Measurements from ENCODE around the gene MAP7.
"Not testable (repeated sequence)": the region's sequence is repeated elsewhere in the genome, so short reads cannot be mapped to it uniquely, and the experiment has no call there.

- not testable (repeated sequence) for TF ChIP-seq CBX8 (IDR thresholded peaks at IDR 0.05); USF2 (IDR thresholded peaks at IDR 0.05); POLR2A (IDR thresholded peaks at IDR 0.05; ENCODE audit: low read length); RAD21 (conservative IDR thresholded peaks at IDR 0.05 in 1 of 2, IDR thresholded peaks at IDR 0.05 in 1 of 2); MAZ (IDR thresholded peaks at IDR 0.05; ENCODE audit: borderline replicate concordance, low read depth, low read length); KDM5A (IDR thresholded peaks at IDR 0.05); CBX2 (IDR thresholded peaks at IDR 0.05; ENCODE audit: borderline replicate concordance, low read depth); PBX3 (IDR thresholded peaks at IDR 0.05); EP300 (IDR thresholded peaks at IDR 0.05); RFX5 (IDR thresholded peaks at IDR 0.05); CEBPB (IDR thresholded peaks at IDR 0.05); CHD4 (IDR thresholded peaks at IDR 0.05; ENCODE audit: borderline replicate concordance)
- TF ChIP-seq, protein P1, sequence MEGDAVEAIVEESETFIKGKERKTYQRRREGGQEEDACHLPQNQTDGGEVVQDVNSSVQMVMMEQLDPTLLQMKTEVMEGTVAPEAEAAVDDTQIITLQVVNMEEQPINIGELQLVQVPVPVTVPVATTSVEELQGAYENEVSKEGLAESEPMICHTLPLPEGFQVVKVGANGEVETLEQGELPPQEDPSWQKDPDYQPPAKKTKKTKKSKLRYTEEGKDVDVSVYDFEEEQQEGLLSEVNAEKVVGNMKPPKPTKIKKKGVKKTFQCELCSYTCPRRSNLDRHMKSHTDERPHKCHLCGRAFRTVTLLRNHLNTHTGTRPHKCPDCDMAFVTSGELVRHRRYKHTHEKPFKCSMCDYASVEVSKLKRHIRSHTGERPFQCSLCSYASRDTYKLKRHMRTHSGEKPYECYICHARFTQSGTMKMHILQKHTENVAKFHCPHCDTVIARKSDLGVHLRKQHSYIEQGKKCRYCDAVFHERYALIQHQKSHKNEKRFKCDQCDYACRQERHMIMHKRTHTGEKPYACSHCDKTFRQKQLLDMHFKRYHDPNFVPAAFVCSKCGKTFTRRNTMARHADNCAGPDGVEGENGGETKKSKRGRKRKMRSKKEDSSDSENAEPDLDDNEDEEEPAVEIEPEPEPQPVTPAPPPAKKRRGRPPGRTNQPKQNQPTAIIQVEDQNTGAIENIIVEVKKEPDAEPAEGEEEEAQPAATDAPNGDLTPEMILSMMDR (IDR thresholded peaks at IDR 0.05), result not testable (repeated sequence)
- TF ChIP-seq, protein P2, sequence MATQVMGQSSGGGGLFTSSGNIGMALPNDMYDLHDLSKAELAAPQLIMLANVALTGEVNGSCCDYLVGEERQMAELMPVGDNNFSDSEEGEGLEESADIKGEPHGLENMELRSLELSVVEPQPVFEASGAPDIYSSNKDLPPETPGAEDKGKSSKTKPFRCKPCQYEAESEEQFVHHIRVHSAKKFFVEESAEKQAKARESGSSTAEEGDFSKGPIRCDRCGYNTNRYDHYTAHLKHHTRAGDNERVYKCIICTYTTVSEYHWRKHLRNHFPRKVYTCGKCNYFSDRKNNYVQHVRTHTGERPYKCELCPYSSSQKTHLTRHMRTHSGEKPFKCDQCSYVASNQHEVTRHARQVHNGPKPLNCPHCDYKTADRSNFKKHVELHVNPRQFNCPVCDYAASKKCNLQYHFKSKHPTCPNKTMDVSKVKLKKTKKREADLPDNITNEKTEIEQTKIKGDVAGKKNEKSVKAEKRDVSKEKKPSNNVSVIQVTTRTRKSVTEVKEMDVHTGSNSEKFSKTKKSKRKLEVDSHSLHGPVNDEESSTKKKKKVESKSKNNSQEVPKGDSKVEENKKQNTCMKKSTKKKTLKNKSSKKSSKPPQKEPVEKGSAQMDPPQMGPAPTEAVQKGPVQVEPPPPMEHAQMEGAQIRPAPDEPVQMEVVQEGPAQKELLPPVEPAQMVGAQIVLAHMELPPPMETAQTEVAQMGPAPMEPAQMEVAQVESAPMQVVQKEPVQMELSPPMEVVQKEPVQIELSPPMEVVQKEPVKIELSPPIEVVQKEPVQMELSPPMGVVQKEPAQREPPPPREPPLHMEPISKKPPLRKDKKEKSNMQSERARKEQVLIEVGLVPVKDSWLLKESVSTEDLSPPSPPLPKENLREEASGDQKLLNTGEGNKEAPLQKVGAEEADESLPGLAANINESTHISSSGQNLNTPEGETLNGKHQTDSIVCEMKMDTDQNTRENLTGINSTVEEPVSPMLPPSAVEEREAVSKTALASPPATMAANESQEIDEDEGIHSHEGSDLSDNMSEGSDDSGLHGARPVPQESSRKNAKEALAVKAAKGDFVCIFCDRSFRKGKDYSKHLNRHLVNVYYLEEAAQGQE (IDR thresholded peaks at IDR 0.05), result not testable (repeated sequence)
These were observed 241.8 kb downstream of the MAP7 start for GRCh38 chr6:136308469-136308868.
